Esophagus muscularis mucosa (tissue), 4 donors: Measurements from ENCODE around the gene LIPC.

Source experiments
- EP300 ChIP-seq: sonication (generic); formaldehyde crosslinking; IDR thresholded peaks from one replicate; pipeline ENCODE4 v1.6.1; 2017; ENCODE audit warnings: antibody characterized with exemption
- POLR2A ChIP-seq: fragments of 450-650 bp; IDR thresholded peaks from one replicate; pipeline ENCODE4 v1.6.1; 2017; ENCODE audit warnings: antibody characterized with exemption, moderate library complexity, mild to moderate bottlenecking, low read depth
- POLR2AphosphoS5 ChIP-seq, 2 donors: sonication (generic); formaldehyde crosslinking; IDR thresholded peaks; one replicate each; pipeline ENCODE4 v1.6.1; 2017; ENCODE audit warnings: antibody characterized with exemption in 2 of 2
- TF ChIP-seq, protein P1 (sequence below), 3 experiments: fragments of 200-600 bp in 2 of 3; fragments of 450-650 bp in 1 of 3; sonication (generic) in 2 of 3; IDR thresholded peaks; one replicate each; pipeline ENCODE4 v1.5.1; 2017 to 2019; ENCODE audit warnings: antibody characterized with exemption in 3 of 3, mild to moderate bottlenecking in 2 of 3, moderate library complexity in 1 of 3

DNA sequence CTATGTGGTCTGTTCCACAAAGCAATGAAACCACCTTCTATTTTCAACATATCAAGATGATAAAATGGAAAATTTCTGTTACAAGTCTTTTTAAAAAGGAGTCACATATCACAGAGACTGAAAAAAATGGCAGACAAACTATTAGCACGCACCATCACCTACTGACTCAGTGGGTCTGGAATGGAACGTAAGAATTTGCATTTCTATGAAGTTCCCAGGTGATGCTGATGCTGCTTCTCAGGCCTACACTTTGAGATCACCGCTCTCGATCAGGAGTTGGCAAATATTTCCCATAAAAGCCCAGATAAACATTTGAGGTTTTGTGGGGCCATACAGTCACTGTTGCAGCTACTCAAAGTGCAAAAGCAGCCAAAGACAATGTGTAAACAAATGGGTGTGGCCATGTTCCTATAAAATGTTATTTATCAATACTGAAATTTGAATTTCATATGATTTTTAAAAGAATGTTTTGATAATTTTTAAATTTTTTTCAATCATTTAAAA, 174.8 kb downstream of the LIPC start:
- TF ChIP-seq, protein P1, sequence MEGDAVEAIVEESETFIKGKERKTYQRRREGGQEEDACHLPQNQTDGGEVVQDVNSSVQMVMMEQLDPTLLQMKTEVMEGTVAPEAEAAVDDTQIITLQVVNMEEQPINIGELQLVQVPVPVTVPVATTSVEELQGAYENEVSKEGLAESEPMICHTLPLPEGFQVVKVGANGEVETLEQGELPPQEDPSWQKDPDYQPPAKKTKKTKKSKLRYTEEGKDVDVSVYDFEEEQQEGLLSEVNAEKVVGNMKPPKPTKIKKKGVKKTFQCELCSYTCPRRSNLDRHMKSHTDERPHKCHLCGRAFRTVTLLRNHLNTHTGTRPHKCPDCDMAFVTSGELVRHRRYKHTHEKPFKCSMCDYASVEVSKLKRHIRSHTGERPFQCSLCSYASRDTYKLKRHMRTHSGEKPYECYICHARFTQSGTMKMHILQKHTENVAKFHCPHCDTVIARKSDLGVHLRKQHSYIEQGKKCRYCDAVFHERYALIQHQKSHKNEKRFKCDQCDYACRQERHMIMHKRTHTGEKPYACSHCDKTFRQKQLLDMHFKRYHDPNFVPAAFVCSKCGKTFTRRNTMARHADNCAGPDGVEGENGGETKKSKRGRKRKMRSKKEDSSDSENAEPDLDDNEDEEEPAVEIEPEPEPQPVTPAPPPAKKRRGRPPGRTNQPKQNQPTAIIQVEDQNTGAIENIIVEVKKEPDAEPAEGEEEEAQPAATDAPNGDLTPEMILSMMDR (IDR thresholded peaks at IDR 0.05): no peak
- TF ChIP-seq POLR2A: no peak
- no peak for TF ChIP-seq POLR2AphosphoS5 (IDR thresholded peaks at IDR 0.05)
- TF ChIP-seq EP300: no peak
